ENCODE results near the gene CACNB2. TPM values are rescaled to one million over a fixed set of nuclear protein-coding genes. Genes with fewer than 3 reads are reported as not detected.
A peak's percentile ranks its signal among the peaks of the same experiment; 100 is the strongest.
"Not testable (repeated sequence)": the region's sequence is repeated elsewhere in the genome, so short reads cannot be mapped to it uniquely, and the experiment has no call there.

The CACNB2 gene
- polyA plus RNA-seq, 2 donors = 3.8 to 5.1 TPM

DNA sequence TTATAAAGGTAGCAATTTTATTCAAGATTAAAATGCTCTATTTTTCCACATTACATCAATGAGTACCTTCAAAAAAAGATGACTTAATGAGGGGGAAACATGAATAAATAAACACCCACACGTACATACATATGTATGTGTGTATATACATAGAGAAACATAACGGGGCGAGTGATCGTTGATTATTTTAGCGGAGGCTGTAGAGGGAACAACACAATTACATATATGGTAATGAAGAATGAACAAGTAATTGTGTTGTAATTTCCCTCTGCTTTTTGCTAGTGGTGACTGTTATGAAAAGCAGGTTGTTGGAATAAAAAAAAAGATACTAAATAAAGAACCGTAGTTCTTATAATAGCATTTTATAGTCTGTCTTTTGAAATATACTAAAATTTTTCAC lies 63.2 kb downstream of the CACNB2 start:
- WGBS, 2 donors = 58 to 62% methylated on average over 6 of the region's 6 CpGs

DNA sequence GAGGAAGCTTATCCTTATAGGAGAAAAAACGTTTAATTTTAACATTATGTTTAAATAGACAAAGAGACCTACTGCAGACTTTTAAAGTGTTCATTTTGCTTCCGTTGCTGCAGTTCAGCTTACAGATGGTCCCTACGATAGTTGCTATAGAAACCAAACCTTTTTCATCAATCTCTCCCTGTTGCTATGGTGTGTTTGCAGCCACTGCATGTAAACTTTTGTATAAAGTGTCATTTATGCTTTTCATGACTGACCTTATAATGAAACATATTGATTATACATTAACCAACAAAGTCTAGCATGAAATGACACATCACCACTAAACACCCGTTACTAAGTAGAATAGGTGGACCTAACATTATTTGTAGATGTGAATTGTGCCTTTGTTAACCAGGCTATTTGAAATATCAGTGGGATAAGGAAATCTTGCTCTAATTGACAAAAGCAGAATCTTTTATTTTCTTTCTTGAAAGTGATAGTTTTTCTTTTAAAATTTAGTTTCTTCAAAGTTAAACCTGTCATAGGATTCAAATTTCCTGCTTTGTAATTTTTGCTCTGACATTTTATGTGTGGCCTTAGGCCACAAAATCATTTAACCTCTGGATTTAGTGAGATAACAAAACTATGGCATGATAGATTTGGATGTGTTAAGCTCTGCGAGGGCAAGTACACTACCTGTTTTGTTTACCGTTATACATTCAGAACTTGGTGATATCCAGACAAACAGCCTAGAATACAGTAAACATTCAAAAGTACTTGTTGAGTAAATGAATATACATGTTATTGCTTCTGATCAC lies 64.0 kb downstream of the CACNB2 start:
- Histone ChIP-seq H3K27me3 (ENCODE audit: control insufficient read depth in 1 of 2, insufficient read depth in 2 of 2, low read length in 2 of 2) (no peaks in the 10 kb centered on the region), H3K4me1 (ENCODE audit: control insufficient read depth in 2 of 2, insufficient read depth in 2 of 2, low read length in 1 of 2) (no peaks in the 10 kb centered on the region), H3K9me3 (ENCODE audit: control insufficient read depth in 2 of 2, insufficient read depth in 1 of 2, low read depth in 1 of 2, low read length in 1 of 2) (no peaks in the 10 kb centered on the region), H3K36me3 (ENCODE audit: control insufficient read depth in 2 of 2, insufficient read depth in 2 of 2, low read length in 1 of 2) (no peaks in the 10 kb centered on the region), H3K4me3 (ENCODE audit: low read depth in 1 of 2, low read length in 2 of 2) (no peak overlapping the region), H3K27ac (ENCODE audit: low read depth in 2 of 2, low read length in 1 of 2) (no peak overlapping the region)
- 38 to 41% methylated on average over 6 of the region's 6 CpGs for WGBS, 2 donors

More for the DNA sequence above, 63.2 kb downstream of the CACNB2 start:
- Histone ChIP-seq H3K4me1 (ENCODE audit: control insufficient read depth in 2 of 2, insufficient read depth in 2 of 2, low read length in 1 of 2) (no peaks in the 10 kb centered on the region), H3K36me3 (ENCODE audit: control insufficient read depth in 2 of 2, insufficient read depth in 2 of 2, low read length in 1 of 2) (no peaks in the 10 kb centered on the region), H3K4me3 (ENCODE audit: low read depth in 1 of 2, low read length in 2 of 2) (no peak overlapping the region), H3K27ac (ENCODE audit: low read depth in 2 of 2, low read length in 1 of 2) (no peak overlapping the region), H3K9me3 (ENCODE audit: control insufficient read depth in 2 of 2, insufficient read depth in 1 of 2, low read depth in 1 of 2, low read length in 1 of 2) (no peaks in the 10 kb centered on the region), H3K27me3 (ENCODE audit: control insufficient read depth in 1 of 2, insufficient read depth in 2 of 2, low read length in 2 of 2) (no peaks in the 10 kb centered on the region)

DNA sequence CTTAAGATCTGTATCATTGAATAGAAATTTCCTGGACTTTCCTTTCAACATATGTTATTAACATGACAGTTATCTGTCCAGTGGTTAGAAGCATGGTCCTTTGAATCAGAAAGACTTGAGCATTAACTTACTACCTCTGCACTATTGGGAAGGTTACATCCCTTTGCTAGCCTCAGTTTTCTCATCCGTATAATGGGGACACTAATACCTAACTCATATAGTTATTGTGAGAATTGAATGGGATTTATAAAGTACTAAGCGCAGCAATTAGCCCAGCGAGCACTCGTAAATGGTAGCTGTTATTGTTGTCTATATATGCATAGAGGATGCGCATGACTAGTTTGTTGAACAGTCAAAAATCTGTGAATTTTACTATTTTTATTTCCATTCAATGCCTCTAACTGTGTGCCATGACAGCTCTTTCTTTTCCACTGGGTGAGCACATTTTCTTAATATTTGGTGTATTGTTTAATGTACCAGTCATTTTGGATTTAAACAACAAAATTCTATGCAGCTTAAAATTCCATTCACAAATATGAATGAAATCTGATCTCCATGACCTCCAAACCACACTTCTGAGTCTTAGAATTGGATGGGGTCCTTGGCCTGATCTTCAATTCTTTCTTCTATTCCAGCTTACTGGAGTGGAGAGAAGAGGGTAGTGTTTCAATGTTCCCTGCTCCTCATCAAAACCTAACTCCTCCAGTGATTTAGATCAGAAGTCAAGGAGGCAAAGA lies 65.0 kb downstream of the CACNB2 start:
- 92 to 96% methylated on average over 5 of the region's 5 CpGs for WGBS, 2 donors
- no peak overlapping the region for H3K4me3 ChIP-seq (ENCODE audit: low read depth in 1 of 2, low read length in 2 of 2)
- no peaks in the 10 kb centered on the region for H3K9me3 ChIP-seq (ENCODE audit: control insufficient read depth in 2 of 2, insufficient read depth in 1 of 2, low read depth in 1 of 2, low read length in 1 of 2)
- H3K36me3 ChIP-seq (ENCODE audit: control insufficient read depth in 2 of 2, insufficient read depth in 2 of 2, low read length in 1 of 2) = no peaks in the 10 kb centered on the region
- no peak overlapping the region for H3K27ac ChIP-seq (ENCODE audit: low read depth in 2 of 2, low read length in 1 of 2)
- no peaks in the 10 kb centered on the region for H3K27me3 ChIP-seq (ENCODE audit: control insufficient read depth in 1 of 2, insufficient read depth in 2 of 2, low read length in 2 of 2)
- no peaks in the 10 kb centered on the region for H3K4me1 ChIP-seq (ENCODE audit: control insufficient read depth in 2 of 2, insufficient read depth in 2 of 2, low read length in 1 of 2)

DNA sequence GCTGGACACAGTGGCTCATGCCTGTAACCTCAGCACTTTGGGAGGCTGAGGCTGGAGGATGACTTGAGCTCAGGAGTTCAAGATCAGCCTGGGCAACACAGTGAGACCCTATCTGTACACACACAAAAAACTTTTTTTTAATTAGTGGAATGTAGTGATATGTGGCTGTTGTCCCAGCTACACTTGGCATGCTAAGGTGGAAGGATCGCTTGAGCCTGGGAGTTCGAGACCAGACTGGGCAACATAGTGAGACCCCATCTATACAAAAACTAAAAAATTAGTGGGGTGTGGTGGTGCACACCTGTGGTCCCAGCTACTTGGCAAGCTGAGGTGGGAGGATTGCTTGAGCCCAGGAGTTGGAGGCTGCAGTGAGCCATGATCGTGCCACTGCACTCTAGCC lies 68.0 kb downstream of the CACNB2 start:
- H3K4me3 ChIP-seq (ENCODE audit: low read depth in 1 of 2, low read length in 2 of 2); H3K4me1 ChIP-seq (ENCODE audit: control insufficient read depth in 2 of 2, insufficient read depth in 2 of 2, low read length in 1 of 2); H3K27ac ChIP-seq (ENCODE audit: low read depth in 2 of 2, low read length in 1 of 2); H3K36me3 ChIP-seq (ENCODE audit: control insufficient read depth in 2 of 2, insufficient read depth in 2 of 2, low read length in 1 of 2); H3K27me3 ChIP-seq (ENCODE audit: control insufficient read depth in 1 of 2, insufficient read depth in 2 of 2, low read length in 2 of 2); H3K9me3 ChIP-seq (ENCODE audit: control insufficient read depth in 2 of 2, insufficient read depth in 1 of 2, low read depth in 1 of 2, low read length in 1 of 2): not testable (repeated sequence)
- WGBS, 2 donors = 89 to 93% methylated on average over 3 of the region's 3 CpGs

DNA sequence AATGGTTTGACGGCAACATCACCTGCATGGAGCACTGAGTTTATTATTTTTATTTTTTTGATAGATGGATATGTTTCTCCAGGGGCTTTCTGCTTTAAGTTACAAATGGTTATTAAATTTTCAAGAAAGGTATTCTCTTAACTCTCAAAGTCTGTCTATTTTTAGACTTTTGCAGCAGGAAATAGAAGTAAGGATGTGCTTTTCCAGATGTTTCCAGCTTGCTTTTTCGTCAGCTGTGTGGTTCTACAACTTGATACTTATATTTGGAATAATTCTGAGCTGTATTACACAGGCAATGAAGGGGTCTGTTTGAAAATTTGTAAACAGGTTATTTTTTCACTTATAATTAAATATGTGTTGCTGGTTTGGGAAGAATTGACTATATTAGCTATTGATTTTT lies 69.0 kb downstream of the CACNB2 start:
- Histone ChIP-seq H3K27me3 (ENCODE audit: control insufficient read depth in 1 of 2, insufficient read depth in 2 of 2, low read length in 2 of 2) (no peaks in the 10 kb centered on the region), H3K4me3 (ENCODE audit: low read depth in 1 of 2, low read length in 2 of 2) (no peak overlapping the region), H3K36me3 (ENCODE audit: control insufficient read depth in 2 of 2, insufficient read depth in 2 of 2, low read length in 1 of 2) (no peaks in the 10 kb centered on the region), H3K27ac (ENCODE audit: low read depth in 2 of 2, low read length in 1 of 2) (no peak overlapping the region), H3K9me3 (ENCODE audit: control insufficient read depth in 2 of 2, insufficient read depth in 1 of 2, low read depth in 1 of 2, low read length in 1 of 2) (no peaks in the 10 kb centered on the region), H3K4me1 (ENCODE audit: control insufficient read depth in 2 of 2, insufficient read depth in 2 of 2, low read length in 1 of 2) (no peaks in the 10 kb centered on the region)
- 26 to 34% methylated on average over 2 of the region's 2 CpGs for WGBS, 2 donors

DNA sequence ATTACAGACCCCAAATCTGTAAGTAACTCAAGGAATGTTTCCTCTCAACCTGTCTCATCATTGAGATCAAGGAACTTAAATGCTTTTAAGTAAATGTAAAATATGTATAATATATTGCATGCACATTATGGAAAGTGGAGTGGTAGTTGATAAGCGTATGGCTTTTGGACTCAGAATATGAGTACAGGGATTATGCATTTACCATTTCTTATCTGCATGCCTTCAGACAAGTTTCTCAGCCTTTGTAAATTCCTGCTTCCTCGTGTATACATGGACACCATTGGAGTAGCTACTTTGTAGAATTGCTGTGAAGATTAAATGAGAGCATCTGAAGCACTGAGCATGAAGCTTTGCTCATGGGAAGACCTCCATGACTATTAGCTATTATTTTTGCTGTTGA lies 70.5 kb downstream of the CACNB2 start:
- no peak overlapping the region for H3K4me3 ChIP-seq (ENCODE audit: low read depth in 1 of 2, low read length in 2 of 2)
- H3K36me3 ChIP-seq (ENCODE audit: control insufficient read depth in 2 of 2, insufficient read depth in 2 of 2, low read length in 1 of 2) = no peaks in the 10 kb centered on the region
- WGBS, 2 donors = 26 to 33% methylated on average over 2 of the region's 2 CpGs
- H3K9me3 ChIP-seq (ENCODE audit: control insufficient read depth in 2 of 2, insufficient read depth in 1 of 2, low read depth in 1 of 2, low read length in 1 of 2) = no peaks in the 10 kb centered on the region
- no peaks in the 10 kb centered on the region for H3K4me1 ChIP-seq (ENCODE audit: control insufficient read depth in 2 of 2, insufficient read depth in 2 of 2, low read length in 1 of 2)
- H3K27ac ChIP-seq (ENCODE audit: low read depth in 2 of 2, low read length in 1 of 2) = no peak overlapping the region
- no peaks in the 10 kb centered on the region for H3K27me3 ChIP-seq (ENCODE audit: control insufficient read depth in 1 of 2, insufficient read depth in 2 of 2, low read length in 2 of 2)

DNA sequence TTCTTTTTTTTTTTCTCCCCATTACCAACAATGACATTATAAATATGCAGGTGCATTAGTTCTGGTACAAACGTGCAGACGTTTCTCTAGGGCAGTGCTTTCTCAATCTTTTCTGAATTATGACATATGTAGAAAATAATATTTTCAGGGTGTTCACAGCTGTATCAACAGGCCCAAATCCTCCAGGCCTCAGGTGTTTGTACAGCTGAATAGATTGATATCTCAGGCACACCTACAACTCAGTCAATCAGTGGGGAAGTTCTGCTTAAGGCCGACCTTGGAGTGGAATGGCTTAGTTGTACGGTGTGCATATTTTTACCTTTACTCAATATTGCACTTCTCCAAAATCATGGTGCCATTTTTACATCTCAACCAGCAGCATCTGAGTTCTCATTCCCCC lies 71.6 kb downstream of the CACNB2 start:
- Histone ChIP-seq H3K36me3 (ENCODE audit: control insufficient read depth in 2 of 2, insufficient read depth in 2 of 2, low read length in 1 of 2) (no peaks in the 10 kb centered on the region), H3K4me1 (ENCODE audit: control insufficient read depth in 2 of 2, insufficient read depth in 2 of 2, low read length in 1 of 2) (no peaks in the 10 kb centered on the region), H3K27ac (ENCODE audit: low read depth in 2 of 2, low read length in 1 of 2) (no peak overlapping the region), H3K4me3 (ENCODE audit: low read depth in 1 of 2, low read length in 2 of 2) (no peak overlapping the region), H3K9me3 (ENCODE audit: control insufficient read depth in 2 of 2, insufficient read depth in 1 of 2, low read depth in 1 of 2, low read length in 1 of 2) (no peaks in the 10 kb centered on the region), H3K27me3 (ENCODE audit: control insufficient read depth in 1 of 2, insufficient read depth in 2 of 2, low read length in 2 of 2) (no peaks in the 10 kb centered on the region)
- WGBS, 2 donors = 64 to 68% methylated on average over 4 of the region's 4 CpGs

DNA sequence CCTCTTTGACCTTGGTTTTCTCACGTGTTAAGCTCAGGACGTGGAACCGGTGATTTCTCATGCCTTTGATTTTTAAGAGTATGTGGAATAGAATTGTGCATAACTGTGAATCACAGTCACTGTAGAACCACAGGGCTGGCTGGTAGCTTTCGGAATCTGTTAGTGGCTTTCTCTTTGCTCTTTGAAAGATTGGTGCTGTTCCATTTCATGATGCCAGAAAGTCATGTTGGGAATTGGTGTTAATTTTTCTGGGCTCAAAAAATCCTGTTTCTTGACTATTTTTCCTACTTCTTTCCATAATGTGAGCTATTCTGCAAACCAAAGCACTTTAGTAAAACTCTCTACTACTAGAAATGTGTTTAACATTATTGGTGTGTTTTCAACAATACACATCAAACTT lies 73.0 kb downstream of the CACNB2 start:
- no peak overlapping the region for H3K4me3 ChIP-seq (ENCODE audit: low read depth in 1 of 2, low read length in 2 of 2)
- no peak overlapping the region for H3K27ac ChIP-seq (ENCODE audit: low read depth in 2 of 2, low read length in 1 of 2)
- H3K36me3 ChIP-seq (ENCODE audit: control insufficient read depth in 2 of 2, insufficient read depth in 2 of 2, low read length in 1 of 2) = no peaks in the 10 kb centered on the region
- H3K9me3 ChIP-seq (ENCODE audit: control insufficient read depth in 2 of 2, insufficient read depth in 1 of 2, low read depth in 1 of 2, low read length in 1 of 2) = no peaks in the 10 kb centered on the region
- H3K4me1 ChIP-seq (ENCODE audit: control insufficient read depth in 2 of 2, insufficient read depth in 2 of 2, low read length in 1 of 2) = no peaks in the 10 kb centered on the region
- H3K27me3 ChIP-seq (ENCODE audit: control insufficient read depth in 1 of 2, insufficient read depth in 2 of 2, low read length in 2 of 2) = no peaks in the 10 kb centered on the region
- WGBS, 2 donors = 71 to 80% methylated on average over 4 of the region's 4 CpGs

DNA sequence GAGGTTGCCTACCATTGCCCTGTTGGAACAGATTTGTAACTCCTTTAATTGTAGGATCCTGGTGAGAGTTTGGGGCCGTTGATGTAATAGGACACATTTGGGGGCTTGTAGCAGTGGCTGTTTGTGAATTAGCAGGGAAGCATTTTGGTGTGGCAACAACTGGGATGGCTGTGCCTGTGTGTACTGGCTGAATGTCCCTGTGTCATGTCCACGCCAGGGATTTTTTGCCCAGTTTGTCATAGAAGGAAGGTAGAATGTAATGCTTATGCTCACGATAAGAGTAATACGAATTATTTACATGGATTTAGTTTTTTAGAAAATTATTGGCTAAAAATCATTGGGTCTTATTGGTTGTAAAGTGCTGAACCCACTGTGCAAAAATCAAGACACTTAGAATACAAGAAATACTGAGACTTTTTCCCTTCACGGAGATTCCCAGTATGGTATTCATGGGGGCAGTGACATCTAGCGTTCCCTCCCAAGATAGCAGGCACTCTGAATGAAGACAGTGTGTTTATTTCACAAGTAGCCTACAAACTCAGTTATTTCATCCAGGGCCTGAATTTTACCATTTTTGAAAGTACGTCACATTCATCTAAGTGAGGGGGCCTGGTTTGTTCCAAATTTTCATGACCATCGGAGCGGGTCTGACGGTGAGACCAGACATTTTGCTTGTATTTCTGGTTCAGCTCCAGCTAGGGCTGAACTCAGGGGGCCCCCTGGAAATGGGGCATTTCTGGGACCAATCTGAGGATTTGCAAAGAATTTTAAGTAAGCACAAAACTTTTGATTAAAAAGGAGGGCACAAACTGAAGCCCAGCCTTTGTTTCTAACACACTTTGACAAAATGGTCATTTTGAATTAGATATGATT lies 74.7 kb downstream of the CACNB2 start:
- Histone ChIP-seq H3K36me3 (ENCODE audit: control insufficient read depth in 2 of 2, insufficient read depth in 2 of 2, low read length in 1 of 2) (no peaks in the 10 kb centered on the region), H3K27ac (ENCODE audit: low read depth in 2 of 2, low read length in 1 of 2) (peak overlapping the region in 1 of 2 donors; percentile 4), H3K4me1 (ENCODE audit: control insufficient read depth in 2 of 2, insufficient read depth in 2 of 2, low read length in 1 of 2) (no peaks in the 10 kb centered on the region), H3K9me3 (ENCODE audit: control insufficient read depth in 2 of 2, insufficient read depth in 1 of 2, low read depth in 1 of 2, low read length in 1 of 2) (no peaks in the 10 kb centered on the region), H3K4me3 (ENCODE audit: low read depth in 1 of 2, low read length in 2 of 2) (no peak overlapping the region), H3K27me3 (ENCODE audit: control insufficient read depth in 1 of 2, insufficient read depth in 2 of 2, low read length in 2 of 2) (no peaks in the 10 kb centered on the region)
- WGBS, 2 donors = 42 to 43% methylated on average over 10 of the region's 10 CpGs

All from esophagus (tissue), 2 donors.